ENCODE data around the gene AMPH.
"Not testable (repeated sequence)": the region's sequence is repeated elsewhere in the genome, so short reads cannot be mapped to it uniquely, and the experiment has no call there.

The AMPH gene

DNA sequence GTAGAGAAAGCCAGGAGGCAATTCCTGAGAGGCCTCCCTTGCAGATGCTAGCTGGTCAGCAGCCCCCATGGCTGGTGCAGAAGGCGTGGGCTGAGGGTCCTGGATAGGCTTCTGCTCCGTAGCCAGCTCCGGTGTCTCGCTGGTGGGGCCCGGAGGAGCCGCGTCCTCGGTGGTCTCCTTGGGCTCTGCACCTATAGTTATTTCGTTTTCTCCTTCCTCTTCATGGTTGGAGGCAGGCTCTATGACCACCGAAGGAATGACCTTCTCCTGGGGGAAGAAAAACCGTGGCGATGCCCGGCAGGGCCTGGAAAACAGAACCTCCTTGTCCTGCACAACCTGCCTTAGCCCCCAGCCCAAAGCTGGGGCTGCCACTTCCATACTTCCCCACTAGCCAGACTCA is 239.4 kb downstream of the AMPH start:
- no peak for DNase-seq

DNA sequence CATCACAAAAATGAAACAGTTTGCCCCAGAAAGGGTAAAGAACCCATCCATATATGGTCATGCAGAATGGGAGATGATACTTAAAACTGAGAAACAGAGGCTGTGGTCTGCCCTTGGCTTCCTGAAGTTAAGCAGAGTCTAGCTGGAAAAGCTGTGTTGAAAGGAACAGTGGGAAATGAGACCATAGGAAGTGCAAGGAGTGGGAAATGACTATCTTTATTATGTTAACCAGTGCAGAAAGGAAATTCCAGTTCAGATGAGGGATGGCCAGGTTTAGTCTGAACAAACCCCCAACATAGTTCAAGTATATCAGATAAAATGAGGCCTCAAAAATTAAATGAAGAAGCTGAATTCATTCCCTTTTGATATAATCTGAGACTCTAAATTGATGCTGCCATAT is 245.5 kb downstream of the AMPH start:
- DNase-seq: no peak

- no peak for DNase-seq
Measured at GRCh38 chr7:38383281-38383680, 247.9 kb downstream of the AMPH start.

GRCh38 chr7:38382684-38383083 is 248.5 kb downstream of the AMPH start:
- no peak for DNase-seq

DNA sequence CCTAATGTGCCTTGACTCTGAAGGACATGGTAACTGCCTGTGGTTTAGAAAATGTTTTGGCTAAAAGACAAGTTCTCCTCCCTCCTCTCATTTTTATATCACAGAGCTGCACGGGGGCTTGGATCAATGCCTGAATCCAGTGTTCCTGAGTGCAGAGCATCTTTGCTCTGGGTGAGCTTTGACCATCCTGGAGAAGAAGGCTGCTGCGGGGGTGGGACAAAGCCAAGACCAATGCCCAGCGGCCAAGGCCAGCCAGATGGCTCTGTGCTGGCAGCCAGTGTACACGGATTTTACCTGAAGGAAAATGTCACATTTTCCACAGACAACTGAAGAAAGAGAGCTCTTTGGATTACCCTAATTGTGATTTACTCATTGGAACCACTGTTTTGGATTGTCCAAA is 255.7 kb downstream of the AMPH start:
- no peak for DNase-seq

DNA sequence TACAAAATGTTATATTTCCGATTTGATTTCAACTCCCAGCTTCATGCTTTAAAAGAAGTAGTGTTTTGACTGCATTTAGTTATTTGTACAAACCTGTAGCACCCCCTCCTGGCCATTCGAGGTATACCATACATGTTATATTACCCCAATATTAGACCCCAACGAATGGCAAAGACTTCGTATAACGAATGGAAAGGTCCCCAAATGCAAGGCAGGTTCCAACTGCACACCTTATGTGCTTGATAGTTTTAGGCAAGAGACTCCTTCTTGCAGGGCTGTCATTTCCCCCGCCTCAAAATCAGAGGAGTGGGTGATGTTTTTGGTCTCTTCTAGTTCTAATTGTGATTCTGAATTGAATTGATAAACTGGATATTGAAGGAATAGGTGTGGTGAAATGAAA is 256.7 kb downstream of the AMPH start:
- DNase-seq: no peak

- DNase-seq: no peak
Measured at GRCh38 chr7:38373155-38373554, 258.0 kb downstream of the AMPH start.

- no peak for DNase-seq
Measured at GRCh38 chr7:38372290-38372689, 258.9 kb downstream of the AMPH start.

DNA sequence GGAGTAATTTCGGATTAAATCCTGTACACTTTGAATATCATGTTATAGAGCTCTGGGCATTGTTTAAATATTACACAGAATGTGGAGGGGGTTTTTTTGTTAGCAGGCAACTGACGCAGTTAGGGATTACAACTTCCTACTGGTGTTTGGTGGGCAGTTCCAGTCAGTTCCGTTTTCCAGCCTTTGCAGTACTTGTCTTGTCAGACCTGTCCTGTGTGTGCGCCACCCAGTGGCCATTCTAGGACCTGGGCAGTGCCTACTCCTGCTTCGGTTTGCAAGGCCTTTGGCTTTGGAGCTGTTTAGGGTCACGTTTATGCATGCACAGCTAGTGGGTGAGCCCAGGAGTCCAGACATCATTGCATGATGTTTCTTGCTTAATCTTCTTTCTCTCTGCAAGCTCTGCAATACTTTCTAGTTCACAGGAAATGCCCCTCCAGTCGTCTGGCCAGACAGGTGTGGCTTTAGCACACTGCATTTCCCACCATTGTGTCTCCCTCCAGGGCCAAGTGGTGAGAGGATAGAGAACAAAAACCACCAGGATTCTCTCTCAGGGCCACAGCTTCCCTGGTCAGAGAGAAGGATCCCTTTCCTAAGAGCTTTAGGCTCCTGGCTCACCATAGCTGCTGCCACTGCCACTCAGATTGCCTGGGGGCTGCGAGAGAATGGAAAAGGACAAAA is 261.2 kb downstream of the AMPH start:
- DNase-seq: peak; percentile 63

DNA sequence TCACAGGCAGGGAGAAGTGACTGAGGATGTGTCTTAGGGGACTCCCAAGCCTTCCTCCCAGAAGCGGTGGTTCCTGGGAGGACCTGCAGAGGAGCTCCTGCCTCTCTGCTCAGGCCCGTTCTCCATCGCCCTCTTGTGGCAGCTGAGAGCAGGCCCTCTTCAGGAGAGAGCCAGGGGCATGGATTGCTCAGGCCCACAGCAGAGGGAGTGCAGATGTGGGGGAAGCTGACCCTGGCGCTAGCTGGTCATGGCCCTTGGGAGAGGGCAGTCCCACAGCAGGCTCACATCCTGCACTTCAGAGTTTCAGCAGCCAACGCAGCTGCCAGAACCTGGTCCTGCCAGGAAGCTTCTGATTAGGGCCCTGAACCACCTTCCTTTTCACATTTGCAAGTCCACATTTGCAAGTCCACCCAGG is 263.0 kb downstream of the AMPH start:
- no peak for DNase-seq

- no peak for DNase-seq
Measured at GRCh38 chr7:38367301-38367890, 263.8 kb downstream of the AMPH start.

DNA sequence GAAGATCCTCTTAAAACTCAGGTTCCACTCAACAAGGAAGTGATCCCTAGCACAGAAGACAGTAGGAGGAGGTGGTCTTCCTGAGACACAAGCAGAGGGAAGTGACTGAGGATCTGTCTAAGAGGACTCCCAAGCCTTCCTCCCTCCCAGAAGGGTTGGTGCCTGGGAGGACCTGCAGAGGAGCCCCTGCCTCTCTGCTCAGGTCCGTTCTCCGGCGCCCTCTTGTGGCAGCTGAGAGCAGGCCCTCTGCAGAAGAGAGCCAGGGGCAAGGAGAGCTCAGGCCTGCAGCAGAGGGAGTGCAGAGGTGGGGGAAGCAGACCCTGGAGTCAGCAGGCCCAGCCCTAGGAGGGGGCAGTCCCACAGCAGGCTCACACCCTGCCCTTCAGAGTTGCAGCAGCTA is 267.8 kb downstream of the AMPH start:
- not testable (repeated sequence) for DNase-seq

- DNase-seq: not testable (repeated sequence)
Measured at GRCh38 chr7:38362611-38363237, 268.4 kb downstream of the AMPH start.

GRCh38 chr7:38360776-38361175 is 270.4 kb downstream of the AMPH start:
- DNase-seq: no peak

- not testable (repeated sequence) for DNase-seq
Measured at GRCh38 chr7:38359071-38359601, 272.0 kb downstream of the AMPH start.

- DNase-seq: not testable (repeated sequence)
Measured at GRCh38 chr7:38358273-38358831, 272.8 kb downstream of the AMPH start.

DNA sequence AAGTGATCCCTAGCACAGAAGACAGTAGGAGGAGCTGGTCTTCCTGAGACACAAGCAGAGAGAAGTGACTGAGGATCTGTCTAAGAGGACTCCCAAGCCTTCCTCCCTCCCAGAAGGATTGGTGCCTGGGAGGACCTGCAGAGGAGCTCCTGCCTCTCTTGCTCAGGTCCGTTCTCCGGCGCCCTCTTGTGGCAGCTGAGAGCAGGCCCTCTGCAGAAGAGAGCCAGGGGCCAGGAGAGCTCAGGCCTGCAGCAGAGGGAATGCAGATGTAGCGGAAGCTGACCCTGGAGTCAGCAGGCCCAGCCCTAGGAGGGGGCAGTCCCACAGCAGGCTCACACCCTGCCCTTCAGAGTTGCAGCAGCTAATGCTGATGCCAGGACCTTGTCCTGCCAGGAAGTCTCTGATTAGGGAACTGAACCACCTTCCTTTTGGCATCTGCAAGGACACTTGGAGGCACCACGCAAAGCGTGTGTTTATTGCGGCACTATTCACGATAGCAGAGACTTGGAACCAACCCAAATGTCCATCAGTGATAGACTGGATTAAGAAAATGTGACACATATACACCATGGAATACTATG is 276.8 kb downstream of the AMPH start:
- not testable (repeated sequence) for DNase-seq

GRCh38 chr7:38353431-38353881 is 277.7 kb downstream of the AMPH start:
- not testable (repeated sequence) for DNase-seq

GRCh38 chr7:38351601-38352000 is 279.6 kb downstream of the AMPH start:
- DNase-seq: no peak

DNA sequence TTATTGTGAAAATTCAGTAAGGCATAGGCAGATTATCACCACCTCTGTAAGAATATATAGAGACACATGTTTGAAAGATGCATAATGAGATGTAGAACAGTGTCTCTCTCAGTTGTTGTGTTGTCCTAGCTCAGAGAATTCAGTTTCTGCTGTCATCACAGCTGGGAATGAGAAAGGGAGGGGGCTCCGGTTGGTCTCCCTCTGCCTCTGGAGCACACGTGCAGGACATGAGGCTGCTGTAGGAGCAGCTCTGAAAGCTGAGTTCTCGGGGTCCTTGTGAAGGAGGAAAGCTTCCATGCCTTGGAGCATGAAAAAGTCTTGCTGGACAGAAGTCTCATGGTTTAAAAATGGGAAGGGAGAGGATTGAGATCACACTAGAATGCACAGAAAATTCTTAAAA is 280.4 kb downstream of the AMPH start:
- DNase-seq: not testable (repeated sequence)

DNA sequence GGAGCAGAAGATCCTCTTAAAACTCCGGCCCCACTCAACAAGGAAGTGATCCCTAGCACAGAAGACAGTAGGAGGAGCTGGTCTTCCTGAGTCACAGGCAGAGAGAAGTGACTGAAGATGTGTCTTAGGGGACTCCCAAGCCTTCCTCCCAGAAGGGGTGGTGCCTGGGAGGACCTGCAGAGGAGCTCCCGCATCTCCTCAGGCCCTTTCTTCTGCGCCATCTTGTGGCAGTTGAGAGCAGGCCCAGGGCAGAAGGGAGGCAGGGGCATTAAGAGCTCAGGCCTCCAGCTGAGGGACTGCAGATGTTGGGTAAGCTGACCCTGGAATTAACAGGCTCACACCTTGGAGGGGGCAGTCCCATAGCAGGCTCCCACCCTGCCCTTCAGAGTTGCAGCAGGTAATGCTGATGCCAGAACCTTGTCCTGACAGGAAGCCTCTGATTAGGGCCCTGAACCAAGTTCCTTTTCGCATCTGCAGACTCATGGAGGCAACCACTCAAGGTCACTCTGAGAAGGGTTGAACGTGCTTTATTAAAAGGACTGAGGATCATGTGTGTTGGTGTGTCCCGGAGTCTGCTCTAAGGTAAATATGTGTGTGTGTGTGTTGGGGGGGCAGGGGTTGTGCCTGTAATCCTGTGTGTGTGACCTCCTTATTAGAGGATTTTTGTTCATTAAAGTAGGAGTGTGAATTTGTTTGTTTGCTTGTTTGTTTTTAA is 281.1 kb downstream of the AMPH start:
- not testable (repeated sequence) for DNase-seq

DNA sequence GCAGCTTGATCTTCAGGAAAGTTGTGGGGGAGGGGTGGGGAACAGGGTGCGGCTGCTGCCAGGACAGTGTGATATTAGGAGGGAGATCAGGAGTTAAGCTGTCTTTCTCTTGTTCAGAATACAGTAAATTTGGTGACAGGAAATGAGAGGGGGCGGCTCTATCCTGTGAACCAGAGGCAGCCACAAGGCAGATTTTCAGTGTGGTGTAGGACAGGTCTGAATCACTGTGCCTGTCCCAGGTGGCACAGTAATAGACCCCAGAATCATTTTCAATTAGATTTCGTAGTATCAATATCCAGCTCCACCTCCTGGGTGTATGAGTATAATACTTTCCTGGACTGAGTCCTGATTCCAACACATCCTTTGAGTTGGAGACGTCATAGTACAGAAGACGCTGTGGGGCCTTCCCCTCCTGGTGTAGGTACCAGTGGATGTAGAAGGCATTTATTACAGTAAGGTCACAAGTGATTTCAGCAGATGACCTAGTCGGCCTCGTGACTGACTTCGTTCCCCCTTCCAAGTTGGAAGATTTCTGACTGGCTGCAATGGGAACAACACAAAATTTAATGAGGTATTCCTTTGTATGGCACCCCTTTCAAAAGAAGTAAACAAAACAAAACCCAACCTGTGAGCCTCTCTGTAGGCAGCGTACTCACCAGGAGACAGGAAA is 281.9 kb downstream of the AMPH start:
- not testable (repeated sequence) for DNase-seq
